ENCODE data around the gene ECEL1.
"Not testable (repeated sequence)": the region's sequence is repeated elsewhere in the genome, so short reads cannot be mapped to it uniquely, and the experiment has no call there.

The ECEL1 gene

DNA sequence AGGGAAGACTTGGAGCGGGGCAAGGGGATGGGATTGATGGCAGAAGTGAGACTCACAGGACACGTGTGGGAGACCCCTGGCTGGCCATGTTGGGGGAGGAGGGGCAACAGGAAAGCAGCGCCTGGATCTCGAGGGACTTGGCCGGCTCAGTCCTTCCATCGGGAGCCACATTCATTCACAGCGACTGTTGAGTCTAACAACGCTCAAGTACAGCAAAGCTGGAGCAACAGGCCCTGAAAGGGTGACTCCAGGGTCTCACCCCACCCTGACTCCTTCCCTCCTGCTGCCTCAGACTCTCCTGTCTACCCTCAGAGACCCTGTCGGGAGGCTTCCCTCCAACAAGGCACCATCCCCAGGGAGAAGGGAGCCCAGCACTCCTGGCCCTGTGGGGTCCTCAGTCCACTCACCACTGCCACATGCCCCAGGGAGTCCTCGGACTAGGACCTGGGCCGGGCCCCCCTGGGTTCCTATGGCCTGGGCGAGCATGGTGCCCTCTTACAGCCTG, 46.4 kb downstream of the ECEL1 start:
- no peak for TF ChIP-seq CTCF (conservative IDR thresholded peaks at IDR 0.05)
- no peak overlapping the region for H3K27ac ChIP-seq

DNA sequence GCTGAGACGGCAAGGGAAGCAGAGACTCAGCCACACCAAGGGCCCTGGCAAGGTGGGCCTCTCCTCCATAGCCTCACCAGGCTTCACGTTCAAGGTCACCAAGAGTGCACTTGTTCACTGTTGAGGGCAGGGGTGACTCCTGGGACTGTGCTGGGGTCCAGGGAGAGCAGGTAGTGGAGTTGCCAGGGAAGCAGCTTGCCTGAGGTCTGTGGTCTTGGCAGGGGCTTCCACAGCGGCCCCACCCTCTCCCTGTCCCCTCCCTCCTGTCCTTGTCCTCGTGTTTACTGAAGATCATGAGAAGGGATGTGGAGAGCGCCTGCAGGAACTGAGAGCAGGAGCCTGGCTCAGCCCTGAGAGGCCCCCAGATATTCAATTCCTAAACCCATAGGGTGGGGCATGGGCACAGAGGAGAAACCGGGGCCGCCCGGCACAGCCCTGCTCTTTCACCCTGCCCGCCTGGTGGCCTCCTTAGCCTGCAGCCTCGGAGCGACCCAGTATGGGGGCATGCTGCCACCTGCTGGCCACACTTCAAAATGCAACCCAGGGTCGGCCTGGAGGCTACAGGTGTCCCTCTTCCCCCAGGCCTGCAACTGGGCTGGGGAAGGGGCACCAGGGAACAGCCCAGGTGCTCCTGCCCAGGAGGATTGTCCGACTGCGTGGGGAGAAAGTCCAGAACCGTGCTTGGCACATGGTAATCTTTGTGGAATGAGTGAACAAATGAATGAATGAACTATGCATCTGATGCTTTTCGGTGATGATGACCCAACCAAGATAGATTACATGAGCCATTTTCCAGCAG, 47.2 kb downstream of the ECEL1 start:
- H3K27ac ChIP-seq: not testable (repeated sequence)
- TF ChIP-seq CTCF (conservative IDR thresholded peaks at IDR 0.05): peak; percentile 92

DNA sequence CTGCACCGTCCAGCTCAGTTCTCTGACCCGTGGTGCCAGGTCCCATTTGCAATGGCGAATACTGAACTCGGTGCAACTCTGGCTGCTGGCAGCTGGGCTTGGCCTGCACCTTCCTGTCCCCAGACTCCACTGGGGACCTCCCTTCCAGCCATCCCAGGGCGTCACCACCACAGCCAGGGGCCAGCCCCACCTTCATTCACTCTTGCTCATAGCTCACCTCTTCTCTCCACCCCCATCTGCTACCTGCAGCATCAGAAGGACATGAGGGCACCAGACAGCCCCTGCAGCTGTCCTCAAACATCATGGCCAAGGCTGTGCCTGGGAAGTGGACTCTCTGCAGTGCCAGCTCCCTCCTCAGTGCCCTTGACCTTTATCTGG, 47.9 kb downstream of the ECEL1 start:
- H3K27ac ChIP-seq: no peak overlapping the region
- no peak; the same call in none of the 2 replicates for TF ChIP-seq CTCF (conservative IDR thresholded peaks at IDR 0.05)

GRCh38 chr2:232438951-232439757, 48.5 kb downstream of the ECEL1 start:
- no peak overlapping the region for H3K27ac ChIP-seq
- peak; percentile 74 for TF ChIP-seq CTCF (conservative IDR thresholded peaks at IDR 0.05)

GRCh38 chr2:232438091-232438490, 49.5 kb downstream of the ECEL1 start:
- no peak overlapping the region for H3K27ac ChIP-seq
- no peak for TF ChIP-seq CTCF (conservative IDR thresholded peaks at IDR 0.05)

DNA sequence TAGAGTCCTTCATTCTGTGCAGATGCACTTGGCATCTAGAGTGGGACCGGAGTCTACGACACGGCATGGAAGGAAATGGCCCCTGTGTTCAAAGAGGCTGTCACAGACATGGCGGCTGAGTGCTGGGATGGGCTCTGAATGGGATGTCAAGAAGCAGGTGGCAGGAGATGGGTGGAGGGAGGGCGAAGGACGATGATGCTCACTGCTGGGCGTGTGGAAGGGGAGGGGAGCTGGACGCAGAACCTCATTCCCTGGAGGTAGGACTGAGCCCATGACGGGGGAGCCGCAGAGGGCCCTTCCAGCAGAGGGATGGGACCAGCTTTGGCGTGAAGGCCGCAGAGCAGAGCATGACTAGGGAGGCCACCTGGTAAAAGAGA, 50.5 kb downstream of the ECEL1 start:
- H3K27ac ChIP-seq: no peak overlapping the region
- no peak for TF ChIP-seq CTCF (conservative IDR thresholded peaks at IDR 0.05)

DNA sequence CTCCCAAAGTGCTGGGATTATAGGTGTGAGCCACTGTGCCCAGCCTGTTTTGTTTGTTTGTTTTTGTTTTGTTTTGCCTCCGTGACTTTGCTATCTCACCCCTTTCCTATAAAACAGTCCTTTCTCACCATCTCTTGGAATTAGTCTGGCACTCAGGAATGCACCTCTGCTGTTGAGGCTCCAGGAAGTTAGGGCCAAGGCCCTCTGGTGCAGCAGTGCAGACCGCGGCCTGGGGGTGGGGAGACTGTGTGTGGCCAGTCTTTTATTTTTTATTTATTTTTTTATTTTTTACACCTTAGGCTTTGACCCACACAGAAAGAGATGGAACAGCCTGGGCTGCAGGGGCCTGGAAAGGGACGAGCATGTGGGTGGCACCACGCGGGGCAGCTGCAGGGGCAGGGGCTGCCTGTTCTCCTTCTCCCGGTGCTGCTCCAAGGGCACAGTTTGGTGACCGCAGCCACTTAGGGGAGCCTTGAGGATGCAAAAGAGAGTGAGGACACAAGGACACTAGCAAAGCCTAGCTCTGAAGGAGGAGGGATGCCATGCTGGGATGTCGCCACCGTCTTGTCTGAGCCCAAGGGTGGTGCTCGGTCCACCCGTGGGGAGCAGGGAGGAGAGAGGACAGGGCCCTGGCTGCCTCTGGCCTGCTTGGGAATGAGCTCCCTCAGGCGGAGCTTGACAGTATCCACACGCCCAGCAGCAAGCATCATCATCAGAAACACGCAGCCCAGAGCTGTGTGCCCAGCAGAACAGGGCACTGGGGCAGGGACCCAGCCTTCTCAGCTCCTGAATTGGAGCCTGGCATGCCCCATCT, 51.0 kb downstream of the ECEL1 start:
- H3K27ac ChIP-seq: no peak overlapping the region
- no peak for TF ChIP-seq CTCF (conservative IDR thresholded peaks at IDR 0.05)
